ENCODE data around the gene PDZD2. TPM values are rescaled to one million over a fixed set of nuclear protein-coding genes. Genes with fewer than 3 reads are reported as not detected.
A peak's percentile ranks its signal among the peaks of the same experiment; 100 is the strongest.

The PDZD2 gene
- total RNA-seq, 1 experiment from 2014 or later = 0.37 TPM

DNA sequence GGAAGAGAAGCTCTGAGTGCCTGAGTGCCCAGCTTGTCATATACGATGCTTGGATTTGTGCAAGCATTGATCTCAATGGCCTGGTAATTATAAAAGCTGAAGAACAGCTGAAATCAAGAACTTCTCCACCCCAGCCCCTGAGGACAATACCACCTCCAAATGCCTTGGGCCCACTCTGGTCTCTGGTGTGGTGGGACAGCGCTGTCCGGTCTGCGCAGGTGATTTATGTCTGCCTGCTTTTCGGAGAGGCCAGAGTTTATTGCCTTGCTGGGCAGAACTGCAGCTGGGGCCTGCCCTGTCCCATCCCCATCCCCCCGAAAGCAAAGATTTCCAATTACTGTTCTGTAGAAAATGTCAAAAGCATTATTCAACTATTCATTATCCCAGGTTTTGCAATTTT is 1.1 kb upstream of the PDZD2 start:
- Histone ChIP-seq H3K4me3 (replicated peaks in 1 of 2; ENCODE audit: low read depth in 1 of 2, low read length in 2 of 2) (no peak overlapping the region; a peak in 1 of 4 replicates), H3K27me3 (ENCODE audit: insufficient read depth, low read length) (peaks cover 2% of the 10 kb centered on the region; the same call in 1 of the 2 replicates), H3K4me1 (ENCODE audit: control insufficient read depth in 1 of 2, insufficient read depth in 2 of 2, low read length in 2 of 2) (peaks cover 7 to 14% of the 10 kb centered on the region in 2 experiments; a peak in 3 of 4 replicates), H3K27ac (ENCODE audit: low read depth, low read length) (no peak overlapping the region), H3K9ac (ENCODE audit: low read length) (no peak overlapping the region), H3K36me3 (ENCODE audit: control insufficient read depth in 1 of 2, insufficient read depth in 2 of 2, low read length in 2 of 2) (no peaks in the 10 kb centered on the region), H3K9me2 (ENCODE audit: insufficient read depth) (no peaks in the 10 kb centered on the region), H3K4me2 (ENCODE audit: low read length) (peak overlapping the region; percentile 91), H2AFZ (ENCODE audit: low read depth, low read length, poor library complexity, severe bottlenecking) (no peak overlapping the region), H3K9me3 (ENCODE audit: control insufficient read depth in 1 of 2, insufficient read depth in 1 of 2, low read depth in 1 of 2, low read length in 2 of 2) (no peaks in the 10 kb centered on the region), H4K20me1 (ENCODE audit: insufficient read depth) (no peaks in the 10 kb centered on the region), H3K79me2 (ENCODE audit: insufficient read depth, low read length) (no peaks in the 10 kb centered on the region)
- ChIA-PET CTCF (interaction anchor here (1.2 to 2.0 kb wide), 2 partner anchors 10 to 12 kb away, joined by 4 to 5 read pairs; no protein-coding TSS in a partner anchor), RAD21 (ENCODE audit: low non-redundant PET in 1 of 2, low total read pairs in 2 of 2, uncharacterized antibody in 2 of 2, unreplicated experiment in 2 of 2) (no interaction called here), POLR2A (interaction anchor here (1.0 kb wide), 1 partner anchor 12 kb away, joined by 3 read pairs; no protein-coding TSS in a partner anchor)
- TF ChIP-seq, protein P1, sequence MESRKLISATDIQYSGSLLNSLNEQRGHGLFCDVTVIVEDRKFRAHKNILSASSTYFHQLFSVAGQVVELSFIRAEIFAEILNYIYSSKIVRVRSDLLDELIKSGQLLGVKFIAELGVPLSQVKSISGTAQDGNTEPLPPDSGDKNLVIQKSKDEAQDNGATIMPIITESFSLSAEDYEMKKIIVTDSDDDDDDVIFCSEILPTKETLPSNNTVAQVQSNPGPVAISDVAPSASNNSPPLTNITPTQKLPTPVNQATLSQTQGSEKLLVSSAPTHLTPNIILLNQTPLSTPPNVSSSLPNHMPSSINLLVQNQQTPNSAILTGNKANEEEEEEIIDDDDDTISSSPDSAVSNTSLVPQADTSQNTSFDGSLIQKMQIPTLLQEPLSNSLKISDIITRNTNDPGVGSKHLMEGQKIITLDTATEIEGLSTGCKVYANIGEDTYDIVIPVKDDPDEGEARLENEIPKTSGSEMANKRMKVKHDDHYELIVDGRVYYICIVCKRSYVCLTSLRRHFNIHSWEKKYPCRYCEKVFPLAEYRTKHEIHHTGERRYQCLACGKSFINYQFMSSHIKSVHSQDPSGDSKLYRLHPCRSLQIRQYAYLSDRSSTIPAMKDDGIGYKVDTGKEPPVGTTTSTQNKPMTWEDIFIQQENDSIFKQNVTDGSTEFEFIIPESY (IDR thresholded peaks at IDR 0.05; ENCODE audit: extremely low read depth, insufficient replicate concordance, low read length) = no peak
- TF ChIP-seq CEBPB (IDR thresholded peaks at IDR 0.05; ENCODE audit: low read depth) (no peak), SIN3A (IDR thresholded peaks at IDR 0.05; ENCODE audit: low read depth) (no peak), CBX3 (IDR thresholded peaks at IDR 0.05; ENCODE audit: low read depth) (no peak)
- TF ChIP-seq, protein P2, sequence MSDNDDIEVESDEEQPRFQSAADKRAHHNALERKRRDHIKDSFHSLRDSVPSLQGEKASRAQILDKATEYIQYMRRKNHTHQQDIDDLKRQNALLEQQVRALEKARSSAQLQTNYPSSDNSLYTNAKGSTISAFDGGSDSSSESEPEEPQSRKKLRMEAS (IDR thresholded peaks at IDR 0.05) = no peak
- no TSS peak for BruUV-seq (replicated peaks)
- no peak for DNase-seq (ENCODE audit: low read depth, low spot score)
- no peak for ATAC-seq
- intact Hi-C loops (cut with micrococcal nuclease) = no loop called here

DNA sequence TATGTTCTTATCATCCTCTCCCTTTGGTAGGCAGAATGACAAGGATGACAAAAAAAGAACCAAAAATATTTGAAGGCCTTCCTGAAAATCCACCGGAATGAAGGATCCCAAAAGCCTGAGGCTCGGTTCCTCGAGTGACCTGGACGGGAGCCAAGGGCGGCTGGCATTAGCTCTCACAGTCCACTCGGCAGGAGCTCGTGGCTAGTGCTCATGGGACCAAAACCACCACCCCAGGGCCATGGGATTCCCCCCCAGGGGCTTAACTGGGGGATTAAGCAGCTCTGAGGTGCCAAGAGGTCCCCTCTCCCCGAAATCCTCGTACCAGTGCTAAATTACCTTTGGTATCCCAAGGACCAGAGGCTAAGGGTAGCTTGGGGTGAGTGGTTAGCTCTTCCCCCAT is 586 bp upstream of the PDZD2 start:
- no peaks in the 10 kb centered on the region for H3K79me2 ChIP-seq (ENCODE audit: insufficient read depth, low read length)
- BruUV-seq (replicated peaks) = no TSS peak
- H3K4me3 ChIP-seq (replicated peaks in 1 of 2; ENCODE audit: low read depth in 1 of 2, low read length in 2 of 2) = peak overlapping the region; percentile 44 to 71
- H3K9ac ChIP-seq (ENCODE audit: low read length) = peak overlapping the region; percentile 33
- H3K4me2 ChIP-seq (ENCODE audit: low read length) = peak overlapping the region; percentile 91
- peaks cover 7 to 14% of the 10 kb centered on the region in 2 experiments; a peak in 3 of 4 replicates for H3K4me1 ChIP-seq (ENCODE audit: control insufficient read depth in 1 of 2, insufficient read depth in 2 of 2, low read length in 2 of 2)
- DNase-seq (ENCODE audit: low read depth, low spot score) (no peak), ATAC-seq (no peak)
- ChIA-PET CTCF (interaction anchor here (1.2 to 2.0 kb wide), 2 partner anchors 9 to 13 kb away, joined by 4 to 5 read pairs; no protein-coding TSS in a partner anchor), POLR2A (interaction anchor here (1.0 kb wide), 1 partner anchor 12 kb away, joined by 3 read pairs; no protein-coding TSS in a partner anchor), RAD21 (ENCODE audit: low non-redundant PET in 1 of 2, low total read pairs in 2 of 2, uncharacterized antibody in 2 of 2, unreplicated experiment in 2 of 2) (no interaction called here)
- no peaks in the 10 kb centered on the region for H4K20me1 ChIP-seq (ENCODE audit: insufficient read depth)
- no peaks in the 10 kb centered on the region for H3K36me3 ChIP-seq (ENCODE audit: control insufficient read depth in 1 of 2, insufficient read depth in 2 of 2, low read length in 2 of 2)
- peak overlapping the region; percentile 86 for H2AFZ ChIP-seq (ENCODE audit: low read depth, low read length, poor library complexity, severe bottlenecking)
- no peak overlapping the region for H3K27ac ChIP-seq (ENCODE audit: low read depth, low read length)
- H3K9me3 ChIP-seq (ENCODE audit: control insufficient read depth in 1 of 2, insufficient read depth in 1 of 2, low read depth in 1 of 2, low read length in 2 of 2) = no peaks in the 10 kb centered on the region
- intact Hi-C loops (cut with micrococcal nuclease) = no loop called here
- H3K27me3 ChIP-seq (ENCODE audit: insufficient read depth, low read length) = no peaks in the 10 kb centered on the region
- H3K9me2 ChIP-seq (ENCODE audit: insufficient read depth) = no peaks in the 10 kb centered on the region
- TF ChIP-seq EGR1 (IDR thresholded peaks at IDR 0.05; ENCODE audit: low read depth) (no peak), POLR2AphosphoS5 (IDR thresholded peaks at IDR 0.05; ENCODE audit: low read depth, low read length) (no peak), SRF (IDR thresholded peaks at IDR 0.05; ENCODE audit: low read depth) (no peak), SIN3A (IDR thresholded peaks at IDR 0.05; ENCODE audit: low read depth) (no peak), SP1 (IDR thresholded peaks at IDR 0.05; ENCODE audit: low read depth) (no peak), ELF1 (IDR thresholded peaks at IDR 0.05; ENCODE audit: borderline replicate concordance, low read depth) (no peak), ZNF274 (IDR thresholded peaks at IDR 0.05; ENCODE audit: low read depth, low read length) (no peak), FOSL1 (IDR thresholded peaks at IDR 0.05; ENCODE audit: low read depth) (no peak)
- TF ChIP-seq, protein P3, sequence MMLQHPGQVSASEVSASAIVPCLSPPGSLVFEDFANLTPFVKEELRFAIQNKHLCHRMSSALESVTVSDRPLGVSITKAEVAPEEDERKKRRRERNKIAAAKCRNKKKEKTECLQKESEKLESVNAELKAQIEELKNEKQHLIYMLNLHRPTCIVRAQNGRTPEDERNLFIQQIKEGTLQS (IDR thresholded peaks at IDR 0.05) = no peak
- TF ChIP-seq, protein P1 (IDR thresholded peaks at IDR 0.05; ENCODE audit: extremely low read depth, insufficient replicate concordance, low read length) = no peak
- TF ChIP-seq, protein P2 (IDR thresholded peaks at IDR 0.05) = no peak
